Inflammatory macrophage (primary cell): ENCODE measurements around the gene PARP11.
A peak's percentile ranks its signal among the peaks of the same experiment; 100 is the strongest.

Experiments
- DNase-seq, 2 donors: peaks; one replicate each; pipeline ENCODE4 v3.0.0-alpha.2; 2020 to 2022

PARP11 gene

GRCh38 chr12:3820122-3820521 lies 53.1 kb downstream of the PARP11 start:
- no peak for DNase-seq

GRCh38 chr12:3816266-3816665 lies 56.9 kb downstream of the PARP11 start:
- DNase-seq, result no peak

- no peak for DNase-seq
These were observed 58.0 kb downstream of the PARP11 start for GRCh38 chr12:3815094-3815766.

- DNase-seq, result no peak
These were observed 62.7 kb downstream of the PARP11 start for GRCh38 chr12:3810540-3810939.

- no peak for DNase-seq
These were observed 63.2 kb downstream of the PARP11 start for GRCh38 chr12:3810016-3810370.

GRCh38 chr12:3809357-3810015 lies 63.7 kb downstream of the PARP11 start:
- DNase-seq, result no peak

- DNase-seq, result peak; percentile 59 to 78
These were observed 68.1 kb downstream of the PARP11 start for GRCh38 chr12:3805077-3805476.

- DNase-seq, result peak; percentile 66 to 81
These were observed 69.2 kb downstream of the PARP11 start for GRCh38 chr12:3803865-3804472.

GRCh38 chr12:3802721-3803120 lies 70.5 kb downstream of the PARP11 start:
- no peak for DNase-seq

GRCh38 chr12:3797531-3798048 lies 75.6 kb downstream of the PARP11 start:
- peak; percentile 15 to 39 for DNase-seq

GRCh38 chr12:3795492-3796133 lies 77.6 kb downstream of the PARP11 start:
- DNase-seq, result no peak

- no peak for DNase-seq
These were observed 78.1 kb downstream of the PARP11 start for GRCh38 chr12:3795066-3795465.

GRCh38 chr12:3792623-3793288 lies 80.4 kb downstream of the PARP11 start:
- DNase-seq, result no peak

- no peak for DNase-seq
These were observed 81.8 kb downstream of the PARP11 start for GRCh38 chr12:3791256-3791874.

- no peak for DNase-seq
These were observed 82.6 kb downstream of the PARP11 start for GRCh38 chr12:3790642-3791041.

GRCh38 chr12:3789838-3790237 lies 83.4 kb downstream of the PARP11 start:
- DNase-seq, result no peak

- DNase-seq, result peak; percentile 55 to 58
These were observed 95.9 kb downstream of the PARP11 start for GRCh38 chr12:3777206-3777809.

GRCh38 chr12:3775385-3776035 lies 97.7 kb downstream of the PARP11 start:
- DNase-seq, result no peak

GRCh38 chr12:3772380-3772779 lies 100.8 kb downstream of the PARP11 start:
- DNase-seq, result no peak

- no peak for DNase-seq
These were observed 101.3 kb downstream of the PARP11 start for GRCh38 chr12:3771853-3772252.

- DNase-seq, result no peak
These were observed 102.3 kb downstream of the PARP11 start for GRCh38 chr12:3770891-3771290.
